ENCODE data around the gene TPPP. TPM values are rescaled to one million over a fixed set of nuclear protein-coding genes. Genes with fewer than 3 reads are reported as not detected.
"Not testable (repeated sequence)": the region's sequence is repeated elsewhere in the genome, so short reads cannot be mapped to it uniquely, and the experiment has no call there.

TPPP gene
- total RNA-seq (2012; rRNA removed) = under 0.01 and 0.25 TPM in 2 replicates

DNA sequence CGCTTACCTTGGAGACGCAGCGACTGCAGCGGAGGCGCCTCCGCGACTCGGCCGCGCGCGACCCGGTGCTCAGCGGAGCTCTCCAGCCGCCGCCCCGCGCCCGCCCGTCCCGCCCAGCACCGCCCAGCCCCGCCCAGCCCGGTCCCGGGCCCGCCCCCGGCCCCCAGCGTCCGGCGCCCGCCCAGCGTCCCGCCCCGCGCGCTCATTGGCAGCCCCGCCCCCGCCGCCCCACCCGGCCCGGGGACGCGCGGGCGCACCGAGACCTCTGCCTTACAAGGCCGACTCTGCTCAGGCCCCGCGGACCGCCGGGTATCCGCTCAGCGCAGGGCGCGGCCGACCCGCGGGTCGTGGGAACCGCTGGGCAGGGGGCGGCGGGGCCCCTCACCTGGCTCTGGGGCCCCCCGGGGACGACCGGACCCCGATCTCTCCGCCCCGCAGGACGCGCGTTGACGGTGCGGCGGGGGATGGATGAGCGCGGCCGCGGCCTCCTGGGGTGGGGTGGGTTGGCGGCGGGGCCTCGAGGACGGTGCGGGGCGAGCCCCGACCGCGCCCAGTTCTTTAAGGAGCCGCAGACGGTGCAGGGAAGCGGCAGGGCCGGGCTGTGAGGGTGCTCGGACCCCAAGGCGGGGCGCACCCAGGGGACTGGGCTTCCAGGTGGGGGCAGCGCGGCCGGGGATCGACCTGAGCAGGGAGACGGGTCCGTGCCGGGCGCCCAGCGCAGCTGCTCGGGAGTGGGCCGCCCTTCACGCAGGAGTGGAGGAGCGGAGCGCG lies at the start of gene TPPP:
Gene TPPP, minus strand, starts transcription at position 82 of the 771 bp plus-strand sequence. CDS start 15,292 bp downstream, outside the sequence.
- peak within 1 kb of the TSS; percentile 67 for H3K4me2 ChIP-seq (ENCODE audit: low read length)
- not testable (repeated sequence) for H3K9ac ChIP-seq (ENCODE audit: low read depth, low read length); H3K27me3 ChIP-seq (ENCODE audit: control insufficient read depth, insufficient read depth, low read length); H3K4me3 ChIP-seq (ENCODE audit: low read length); H3K4me1 ChIP-seq (ENCODE audit: control insufficient read depth, insufficient read depth, low read length); H3K9me3 ChIP-seq (replicated peaks; ENCODE audit: low read length); H3K36me3 ChIP-seq (ENCODE audit: insufficient read depth, low read length)

DNA sequence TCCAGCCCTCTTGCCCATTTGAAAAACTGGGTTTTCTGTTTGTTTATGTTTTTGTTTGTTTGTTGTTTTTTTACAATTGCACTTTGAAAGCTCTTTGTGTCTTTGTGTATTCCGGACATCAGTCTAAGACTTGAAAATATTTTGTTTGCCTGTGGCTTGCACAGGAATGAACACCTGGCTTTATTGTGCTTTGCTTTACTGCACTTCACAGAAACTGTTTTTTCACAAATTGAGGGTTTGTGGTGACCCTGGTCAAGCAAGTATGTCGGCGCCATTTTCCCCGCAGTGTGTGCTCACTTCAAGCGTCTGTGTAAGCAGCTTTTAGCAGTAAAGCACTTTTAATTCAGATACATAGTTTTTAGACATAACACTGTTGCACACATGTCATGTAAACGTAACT lies 49.1 kb upstream of the TPPP start:
- H3K4me3 ChIP-seq (ENCODE audit: low read length); H3K36me3 ChIP-seq (ENCODE audit: insufficient read depth, low read length); H3K4me2 ChIP-seq (ENCODE audit: low read length); H3K9me3 ChIP-seq (replicated peaks; ENCODE audit: low read length); H3K27me3 ChIP-seq (ENCODE audit: control insufficient read depth, insufficient read depth, low read length); H3K4me1 ChIP-seq (ENCODE audit: control insufficient read depth, insufficient read depth, low read length); H3K9ac ChIP-seq (ENCODE audit: low read depth, low read length): not testable (repeated sequence)

GRCh38 chr5:734145-734544 lies 41.0 kb upstream of the TPPP start:
- not testable (repeated sequence) for H3K4me2 ChIP-seq (ENCODE audit: low read length); H3K9ac ChIP-seq (ENCODE audit: low read depth, low read length); H3K4me1 ChIP-seq (ENCODE audit: control insufficient read depth, insufficient read depth, low read length); H3K4me3 ChIP-seq (ENCODE audit: low read length); H3K36me3 ChIP-seq (ENCODE audit: insufficient read depth, low read length); H3K9me3 ChIP-seq (replicated peaks; ENCODE audit: low read length); H3K27me3 ChIP-seq (ENCODE audit: control insufficient read depth, insufficient read depth, low read length)

GRCh38 chr5:732754-733454 lies 39.8 kb upstream of the TPPP start:
- not testable (repeated sequence) for H3K4me2 ChIP-seq (ENCODE audit: low read length); H3K9me3 ChIP-seq (replicated peaks; ENCODE audit: low read length); H3K4me1 ChIP-seq (ENCODE audit: control insufficient read depth, insufficient read depth, low read length); H3K4me3 ChIP-seq (ENCODE audit: low read length); H3K27me3 ChIP-seq (ENCODE audit: control insufficient read depth, insufficient read depth, low read length); H3K9ac ChIP-seq (ENCODE audit: low read depth, low read length); H3K36me3 ChIP-seq (ENCODE audit: insufficient read depth, low read length)

- not testable (repeated sequence) for H3K36me3 ChIP-seq (ENCODE audit: insufficient read depth, low read length); H3K4me2 ChIP-seq (ENCODE audit: low read length); H3K4me1 ChIP-seq (ENCODE audit: control insufficient read depth, insufficient read depth, low read length); H3K9me3 ChIP-seq (replicated peaks; ENCODE audit: low read length); H3K4me3 ChIP-seq (ENCODE audit: low read length); H3K27me3 ChIP-seq (ENCODE audit: control insufficient read depth, insufficient read depth, low read length); H3K9ac ChIP-seq (ENCODE audit: low read depth, low read length)
These were observed 36.1 kb upstream of the TPPP start for GRCh38 chr5:729225-729624.

DNA sequence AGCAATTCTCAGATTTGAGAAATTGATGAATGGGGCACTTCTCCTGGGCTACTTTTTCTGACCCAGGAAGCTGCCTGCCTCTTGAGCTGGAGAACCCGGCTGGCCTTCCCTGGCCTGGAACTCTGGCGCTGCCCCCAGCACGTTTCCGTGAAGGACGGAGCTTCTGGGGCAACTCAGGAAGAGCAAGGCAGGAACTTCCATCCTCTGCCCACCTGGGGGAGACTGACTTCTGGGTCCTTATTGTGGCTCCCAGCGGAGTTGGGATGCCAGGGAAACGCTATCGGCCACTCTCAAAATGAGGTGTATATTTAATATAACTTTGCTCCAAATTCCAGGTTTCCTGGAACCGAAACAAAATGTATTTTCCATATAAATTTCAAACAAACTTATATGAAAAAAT lies 33.9 kb upstream of the TPPP start:
- H3K4me3 ChIP-seq (ENCODE audit: low read length); H3K9me3 ChIP-seq (replicated peaks; ENCODE audit: low read length); H3K9ac ChIP-seq (ENCODE audit: low read depth, low read length); H3K27me3 ChIP-seq (ENCODE audit: control insufficient read depth, insufficient read depth, low read length); H3K4me2 ChIP-seq (ENCODE audit: low read length); H3K36me3 ChIP-seq (ENCODE audit: insufficient read depth, low read length); H3K4me1 ChIP-seq (ENCODE audit: control insufficient read depth, insufficient read depth, low read length): not testable (repeated sequence)

GRCh38 chr5:723865-724264 lies 30.7 kb upstream of the TPPP start:
- not testable (repeated sequence) for H3K4me3 ChIP-seq (ENCODE audit: low read length); H3K4me2 ChIP-seq (ENCODE audit: low read length); H3K36me3 ChIP-seq (ENCODE audit: insufficient read depth, low read length); H3K4me1 ChIP-seq (ENCODE audit: control insufficient read depth, insufficient read depth, low read length); H3K9ac ChIP-seq (ENCODE audit: low read depth, low read length); H3K27me3 ChIP-seq (ENCODE audit: control insufficient read depth, insufficient read depth, low read length); H3K9me3 ChIP-seq (replicated peaks; ENCODE audit: low read length)

GRCh38 chr5:723309-723708 lies 30.2 kb upstream of the TPPP start:
- H3K36me3 ChIP-seq (ENCODE audit: insufficient read depth, low read length); H3K9ac ChIP-seq (ENCODE audit: low read depth, low read length); H3K4me2 ChIP-seq (ENCODE audit: low read length); H3K4me1 ChIP-seq (ENCODE audit: control insufficient read depth, insufficient read depth, low read length); H3K9me3 ChIP-seq (replicated peaks; ENCODE audit: low read length); H3K4me3 ChIP-seq (ENCODE audit: low read length); H3K27me3 ChIP-seq (ENCODE audit: control insufficient read depth, insufficient read depth, low read length): not testable (repeated sequence)

DNA sequence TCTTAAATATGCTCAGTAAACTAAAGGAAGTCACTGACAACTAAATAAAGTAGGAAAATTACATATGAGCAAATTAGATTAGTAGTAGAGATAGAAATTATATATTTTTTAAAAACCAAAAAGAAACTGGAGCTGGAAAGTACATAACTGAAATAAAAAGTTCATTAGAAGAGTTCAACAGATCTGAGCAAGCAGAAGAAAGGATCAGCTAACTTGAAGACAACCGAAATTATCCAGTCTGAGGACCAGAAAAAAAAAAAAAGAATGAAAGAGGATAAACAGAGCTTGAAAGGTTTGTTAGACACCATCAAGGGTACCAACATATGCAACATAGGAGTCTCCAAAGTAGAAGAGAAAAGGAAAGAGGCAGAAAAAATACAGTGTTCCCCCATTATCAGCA lies 26.2 kb upstream of the TPPP start:
- peaks cover 19% of the 10 kb centered on the region for H3K27me3 ChIP-seq (ENCODE audit: control insufficient read depth, insufficient read depth, low read length)
- H3K9ac ChIP-seq (ENCODE audit: low read depth, low read length) = not testable (repeated sequence)

GRCh38 chr5:717143-717542 lies 24.0 kb upstream of the TPPP start:
- Histone ChIP-seq H3K4me2 (ENCODE audit: low read length) (no peak overlapping the region), H3K4me1 (ENCODE audit: control insufficient read depth, insufficient read depth, low read length) (no peaks in the 10 kb centered on the region), H3K4me3 (ENCODE audit: low read length) (no peak overlapping the region), H3K9me3 (replicated peaks; ENCODE audit: low read length) (no peaks in the 10 kb centered on the region), H3K27me3 (ENCODE audit: control insufficient read depth, insufficient read depth, low read length) (peaks cover 19% of the 10 kb centered on the region), H3K9ac (ENCODE audit: low read depth, low read length) (no peak overlapping the region), H3K36me3 (ENCODE audit: insufficient read depth, low read length) (no peaks in the 10 kb centered on the region)

More for the DNA sequence above, 26.2 kb upstream of the TPPP start:
- not testable (repeated sequence) for H3K4me2 ChIP-seq (ENCODE audit: low read length); H3K9me3 ChIP-seq (replicated peaks; ENCODE audit: low read length); H3K4me1 ChIP-seq (ENCODE audit: control insufficient read depth, insufficient read depth, low read length); H3K4me3 ChIP-seq (ENCODE audit: low read length); H3K36me3 ChIP-seq (ENCODE audit: insufficient read depth, low read length)

DNA sequence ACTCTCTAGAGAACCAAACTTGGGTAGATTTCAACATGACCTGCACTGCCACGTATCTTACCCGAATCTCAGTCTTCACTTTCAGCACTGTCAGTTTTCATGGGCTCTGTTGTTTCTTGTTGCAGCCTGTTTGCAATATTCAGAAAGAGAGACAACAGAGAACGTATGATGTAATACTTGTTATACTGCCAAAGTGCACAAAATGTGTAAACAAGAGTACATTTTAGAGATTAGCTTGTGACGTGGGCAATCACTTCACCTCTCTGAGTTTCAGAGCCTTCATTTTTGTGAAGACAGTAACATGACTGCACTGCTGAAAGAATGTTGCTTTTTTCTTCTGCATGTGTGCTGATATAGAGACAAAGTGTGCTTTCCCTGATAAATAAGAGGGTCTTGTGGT lies 23.6 kb upstream of the TPPP start:
- H3K36me3 ChIP-seq (ENCODE audit: insufficient read depth, low read length); H3K9me3 ChIP-seq (replicated peaks; ENCODE audit: low read length); H3K4me2 ChIP-seq (ENCODE audit: low read length); H3K4me1 ChIP-seq (ENCODE audit: control insufficient read depth, insufficient read depth, low read length); H3K9ac ChIP-seq (ENCODE audit: low read depth, low read length); H3K4me3 ChIP-seq (ENCODE audit: low read length): not testable (repeated sequence)
- H3K27me3 ChIP-seq (ENCODE audit: control insufficient read depth, insufficient read depth, low read length) = peaks cover 19% of the 10 kb centered on the region

- H3K4me1 ChIP-seq (ENCODE audit: control insufficient read depth, insufficient read depth, low read length); H3K4me2 ChIP-seq (ENCODE audit: low read length); H3K9ac ChIP-seq (ENCODE audit: low read depth, low read length); H3K4me3 ChIP-seq (ENCODE audit: low read length); H3K36me3 ChIP-seq (ENCODE audit: insufficient read depth, low read length); H3K9me3 ChIP-seq (replicated peaks; ENCODE audit: low read length): not testable (repeated sequence)
- H3K27me3 ChIP-seq (ENCODE audit: control insufficient read depth, insufficient read depth, low read length) = peaks cover 19% of the 10 kb centered on the region
These were observed 22.5 kb upstream of the TPPP start for GRCh38 chr5:715636-716035.
